PC-9 (cell line): ENCODE results near the gene STUB1. TPM values are rescaled to one million over a fixed set of nuclear protein-coding genes. Genes with fewer than 3 reads are reported as not detected.
A peak's percentile ranks its signal among the peaks of the same experiment; 100 is the strongest.

Experiments
- BruUV-seq: library from RNA; stranded (reverse); fragments of 400-500 nt; replicated peaks from 2 replicates; lab custom pipeline; 2021; lab: Mats Ljungman, UMichigan
- CTCF ChIA-PET: fragments of 300-600 bp; sonication (Branson Sonifier 250); formaldehyde crosslinking; loops from one replicate; lab custom pipeline; 2022; ENCODE audit warnings: antibody characterized with exemption; lab: Charles Lee
- POLR2A ChIA-PET: fragments of 300-600 bp; sonication (Branson Sonifier 250); formaldehyde crosslinking; loops from one replicate; lab custom pipeline; 2022; ENCODE audit warnings: antibody characterized with exemption; ENCODE audit not compliant: unreplicated experiment; lab: Charles Lee
- DNase-seq, 2 experiments: peaks; one replicate each; pipeline versions ENCODE4 v3.0.0 to v3.0.0-alpha.2; 2015 to 2022; ENCODE audit warnings: mixed read lengths in 1 of 2
- H2AFZ ChIP-seq: fragments of 200-600 bp; sonication (generic); 2 replicates; pipeline ENCODE4 v1.8.1; 2017; ENCODE audit warnings: antibody characterized with exemption
- H3F3A ChIP-seq: fragments of 200-600 bp; sonication (generic); 2 replicates; pipeline ENCODE4 v1.8.1; 2017; ENCODE audit warnings: antibody characterized with exemption, mild to moderate bottlenecking, low read depth; ENCODE audit not compliant: insufficient read depth
- H3K27ac ChIP-seq: fragments of 200-600 bp; sonication (generic); 2 replicates; pipeline ENCODE4 v1.6.1; 2016; ENCODE audit warnings: mixed run types
- H3K27me3 ChIP-seq: fragments of 200-600 bp; sonication (generic); 2 replicates; pipeline ENCODE4 v1.6.1; 2016; ENCODE audit warnings: low read depth, mixed run types; ENCODE audit not compliant: insufficient read depth
- H3K36me3 ChIP-seq: fragments of 200-600 bp; sonication (generic); 2 replicates; pipeline ENCODE4 v1.6.1; 2016; ENCODE audit warnings: low read depth, mixed run types
- H3K4me1 ChIP-seq: fragments of 200-600 bp; sonication (generic); replicated peaks from 2 replicates; pipeline ENCODE4 v1.6.1; 2016; ENCODE audit warnings: mixed run types; ENCODE audit not compliant: insufficient read depth
- H3K4me2 ChIP-seq: fragments of 200-600 bp; sonication (generic); 2 replicates; pipeline ENCODE4 v1.6.1; 2017; ENCODE audit warnings: mixed run types
- H3K4me3 ChIP-seq: fragments of 200-600 bp; sonication (generic); 2 replicates; pipeline ENCODE4 v1.6.1; 2016; ENCODE audit warnings: mixed run types
- H3K79me2 ChIP-seq: fragments of 200-600 bp; sonication (generic); 2 replicates; pipeline ENCODE4 v1.6.1; 2017; ENCODE audit warnings: low read depth, mixed run types
- H3K9me2 ChIP-seq: fragments of 200-600 bp; sonication (generic); 2 replicates; pipeline ENCODE4 v1.8.1; 2017; ENCODE audit warnings: mild to moderate bottlenecking; ENCODE audit not compliant: insufficient read depth
- H3K9me3 ChIP-seq: fragments of 200-600 bp; sonication (generic); 2 replicates; pipeline ENCODE4 v1.8.1; 2016; ENCODE audit warnings: low read depth; ENCODE audit not compliant: insufficient read depth
- H4K20me1 ChIP-seq: fragments of 200-600 bp; sonication (generic); 2 replicates; pipeline ENCODE4 v1.8.1; 2017; ENCODE audit not compliant: insufficient read depth
- EZH2 ChIP-seq: fragments of 200-600 bp; sonication (generic); IDR thresholded peaks from 2 replicates; pipeline ENCODE4 v1.8.0; 2017; ENCODE audit warnings: antibody characterized with exemption, low read depth
- intact Hi-C: fragments of 100-400 bp; cut with micrococcal nuclease; formaldehyde crosslinking; loops from one replicate; pipeline ENCODE4 v1.10.0; 2022; ENCODE audit not compliant: unreplicated experiment
- total RNA-seq: library from RNA; stranded (reverse); gene quantifications from 2 replicates; pipeline ENCODE4 v1.2.3, GENCODE V29; 2021
- TF ChIP-seq, protein P1 (sequence below): fragments of 200-600 bp; sonication (generic); conservative IDR thresholded peaks from 2 replicates; pipeline ENCODE4 v1.6.1; 2017; ENCODE audit warnings: mixed run types, antibody characterized with exemption, mild to moderate bottlenecking, moderate library complexity

STUB1 gene
- total RNA-seq, 1 experiment from 2014 or later = 174 TPM

DNA sequence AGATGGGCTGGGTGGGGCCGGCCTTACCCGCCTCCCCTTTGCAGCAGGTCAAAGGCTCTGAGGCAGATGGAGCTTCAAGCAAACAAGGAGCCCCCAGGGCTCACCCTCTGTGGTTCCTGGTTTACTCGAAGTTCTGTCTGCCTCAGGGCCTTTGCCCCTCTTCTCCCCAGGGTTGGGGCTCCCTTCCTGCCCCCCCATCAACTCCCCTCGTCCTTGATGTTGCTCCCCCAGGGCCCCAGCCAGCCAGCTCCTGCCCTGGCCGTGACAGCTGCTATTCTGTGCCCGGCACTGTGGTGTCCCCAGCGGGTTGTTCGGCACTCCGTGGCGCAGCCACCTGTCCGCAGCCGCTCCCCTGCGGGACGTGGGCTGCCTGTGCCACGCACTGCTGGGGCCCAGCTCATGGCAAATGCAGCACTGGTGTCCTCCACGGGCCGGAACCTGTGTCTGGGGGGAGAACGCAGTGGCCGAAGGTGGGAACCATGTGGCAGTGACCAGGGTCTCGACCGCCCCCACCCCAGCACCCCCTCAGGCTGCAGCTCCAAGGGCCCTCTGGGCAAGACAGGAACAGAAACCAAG is 30.4 kb downstream of the STUB1 start:
- no peaks in the 10 kb centered on the region for H3K36me3 ChIP-seq
- no peaks in the 10 kb centered on the region for H3K9me2 ChIP-seq
- no peak for DNase-seq
- no peaks in the 10 kb centered on the region for H3K9me3 ChIP-seq
- no peak overlapping the region for H2AFZ ChIP-seq
- TF ChIP-seq, protein P1, sequence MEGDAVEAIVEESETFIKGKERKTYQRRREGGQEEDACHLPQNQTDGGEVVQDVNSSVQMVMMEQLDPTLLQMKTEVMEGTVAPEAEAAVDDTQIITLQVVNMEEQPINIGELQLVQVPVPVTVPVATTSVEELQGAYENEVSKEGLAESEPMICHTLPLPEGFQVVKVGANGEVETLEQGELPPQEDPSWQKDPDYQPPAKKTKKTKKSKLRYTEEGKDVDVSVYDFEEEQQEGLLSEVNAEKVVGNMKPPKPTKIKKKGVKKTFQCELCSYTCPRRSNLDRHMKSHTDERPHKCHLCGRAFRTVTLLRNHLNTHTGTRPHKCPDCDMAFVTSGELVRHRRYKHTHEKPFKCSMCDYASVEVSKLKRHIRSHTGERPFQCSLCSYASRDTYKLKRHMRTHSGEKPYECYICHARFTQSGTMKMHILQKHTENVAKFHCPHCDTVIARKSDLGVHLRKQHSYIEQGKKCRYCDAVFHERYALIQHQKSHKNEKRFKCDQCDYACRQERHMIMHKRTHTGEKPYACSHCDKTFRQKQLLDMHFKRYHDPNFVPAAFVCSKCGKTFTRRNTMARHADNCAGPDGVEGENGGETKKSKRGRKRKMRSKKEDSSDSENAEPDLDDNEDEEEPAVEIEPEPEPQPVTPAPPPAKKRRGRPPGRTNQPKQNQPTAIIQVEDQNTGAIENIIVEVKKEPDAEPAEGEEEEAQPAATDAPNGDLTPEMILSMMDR = no peak
- TF ChIP-seq EZH2 = no peak
- H3K4me1 ChIP-seq = peaks cover 25% of the 10 kb centered on the region
- H3K4me3 ChIP-seq = no peak overlapping the region
- no peak overlapping the region for H3K27ac ChIP-seq
- H3K4me2 ChIP-seq = no peak overlapping the region
- no peaks in the 10 kb centered on the region for H3K79me2 ChIP-seq
- peaks cover 46% of the 10 kb centered on the region for H3K27me3 ChIP-seq
- ChIA-PET POLR2A (no interaction called here), CTCF (no interaction called here)
- H3F3A ChIP-seq = peaks cover 30% of the 10 kb centered on the region
- no TSS peak for BruUV-seq
- no peaks in the 10 kb centered on the region for H4K20me1 ChIP-seq
- intact Hi-C loops = loop anchor here (5.0 kb wide), 1 partner anchor 262 kb away; the partner anchor contains the start of gene LMF1

DNA sequence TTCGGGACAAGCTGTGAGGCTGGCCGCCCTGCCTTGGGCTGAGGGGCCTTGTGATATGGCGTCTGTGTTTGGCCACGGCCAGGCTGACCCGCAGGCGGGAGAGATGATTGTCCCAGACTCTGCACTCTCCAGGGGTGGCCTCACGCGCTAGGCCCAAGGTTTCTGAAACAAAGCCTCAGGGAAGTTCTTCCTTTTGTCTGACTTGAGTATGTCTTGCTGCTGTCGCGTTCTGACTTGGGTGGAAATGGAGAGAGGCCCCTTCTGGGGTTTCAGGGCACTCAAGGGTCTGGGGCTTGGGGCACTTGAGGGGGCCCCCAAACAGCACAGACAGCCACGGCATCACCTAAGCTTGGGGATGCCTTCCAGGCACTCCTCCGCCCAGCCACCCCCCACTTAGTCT is 30.9 kb downstream of the STUB1 start:
- DNase-seq = no peak
- intact Hi-C loops = loop anchor here (5.0 kb wide), 1 partner anchor 261 kb away; the partner anchor contains the start of gene LMF1
- Histone ChIP-seq H3K27me3 (peaks cover 46% of the 10 kb centered on the region), H3K27ac (no peak overlapping the region), H3F3A (peaks cover 32% of the 10 kb centered on the region), H4K20me1 (no peaks in the 10 kb centered on the region), H2AFZ (no peak overlapping the region), H3K4me1 (peaks cover 29% of the 10 kb centered on the region), H3K36me3 (no peaks in the 10 kb centered on the region), H3K9me2 (no peaks in the 10 kb centered on the region), H3K4me3 (no peak overlapping the region), H3K79me2 (no peaks in the 10 kb centered on the region), H3K4me2 (no peak overlapping the region), H3K9me3 (no peaks in the 10 kb centered on the region)
- no TSS peak for BruUV-seq
- POLR2A ChIA-PET = no interaction called here
- CTCF ChIA-PET = no interaction called here
- no peak for TF ChIP-seq EZH2

DNA sequence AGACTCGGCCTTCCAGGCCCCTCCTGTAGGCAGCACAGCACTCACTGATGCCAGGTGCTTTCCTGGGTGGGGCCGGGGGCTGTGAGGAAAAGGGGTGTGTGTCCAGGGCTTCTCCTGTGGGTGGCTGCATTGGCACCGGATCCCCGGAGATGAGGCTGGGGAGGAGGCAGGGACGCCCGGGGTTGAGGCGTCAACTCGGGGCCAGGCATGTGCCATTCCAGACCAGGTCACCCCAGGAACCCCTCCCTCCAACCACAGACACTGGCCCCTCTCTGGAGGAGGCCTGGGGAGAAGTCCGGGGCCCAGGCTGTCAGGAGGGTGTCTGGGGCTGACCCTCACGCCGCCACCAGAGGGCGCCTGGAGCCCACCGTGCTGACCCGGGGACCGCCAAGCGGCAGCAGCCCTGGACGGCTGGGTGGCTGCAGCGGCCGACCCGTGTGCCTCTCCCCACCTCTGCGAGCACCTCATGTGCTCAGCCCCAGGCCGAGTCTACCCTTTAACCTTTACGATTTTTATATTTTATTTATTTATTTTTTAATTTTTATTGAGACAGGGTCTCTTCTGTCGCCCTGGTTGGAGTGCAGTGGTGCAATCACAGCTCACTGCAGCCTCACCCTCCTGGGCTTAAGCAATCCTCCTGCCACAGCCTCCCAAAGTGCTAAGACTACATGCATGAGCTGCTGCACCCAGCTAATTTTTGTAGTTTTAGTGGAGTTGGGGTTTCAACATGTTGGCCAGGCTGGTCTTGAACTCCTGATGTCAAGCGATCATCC is 31.5 kb downstream of the STUB1 start:
- ChIA-PET CTCF (interaction anchor here (0.5 to 1.5 kb wide), 10 partner anchors 10 to 391 kb away, joined by 3 to 17 read pairs (median 4); partner anchors contain the start of genes CHTF18, MSLN and RPUSD1), POLR2A (interaction anchor here (0.6 to 1.0 kb wide), 4 partner anchors 17 to 84 kb away, joined by 3 to 6 read pairs (median 5); partner anchors contain the start of genes CHTF18, RPUSD1 and WDR24)
- no peak for TF ChIP-seq EZH2
- TF ChIP-seq, protein P1 = peak; percentile 90

More for the DNA sequence above, 31.5 kb downstream of the STUB1 start:
- peaks cover 4% of the 10 kb centered on the region; the same call in 1 of the 2 replicates for H3K79me2 ChIP-seq
- no TSS peak for BruUV-seq
- H2AFZ ChIP-seq = no peak overlapping the region
- H3K27ac ChIP-seq = peak overlapping the region; percentile 71; the same call in 1 of the 2 replicates
- H3K4me2 ChIP-seq = peak overlapping the region; percentile 38; the same call in 1 of the 2 replicates
- no peak overlapping the region for H3K4me3 ChIP-seq
- peaks cover 35% of the 10 kb centered on the region for H3K4me1 ChIP-seq
- peaks cover 40% of the 10 kb centered on the region for H3K27me3 ChIP-seq
- H3K9me2 ChIP-seq = no peaks in the 10 kb centered on the region
- peaks cover 6% of the 10 kb centered on the region; the same call in 1 of the 2 replicates for H4K20me1 ChIP-seq
- intact Hi-C loops = loop anchor here (1.0 to 5.0 kb wide), 4 partner anchors 74 to 391 kb away; partner anchors contain the start of gene LMF1
- DNase-seq = peak in 1 of 2 experiments; percentile 87
- H3K9me3 ChIP-seq = no peaks in the 10 kb centered on the region
- H3F3A ChIP-seq = peaks cover 35% of the 10 kb centered on the region
- H3K36me3 ChIP-seq = no peaks in the 10 kb centered on the region
